GM12874 (cell line): ENCODE results near the gene RABGAP1.

ENCODE experiments used
- CTCF ChIP-seq: IDR thresholded peaks from 2 replicates; pipeline ENCODE4 v1.5.1; 2011; ENCODE audit warnings: low read depth, mild to moderate bottlenecking, control low read depth, low read length, moderate library complexity; ENCODE audit not compliant: insufficient read depth

The RABGAP1 gene

GRCh38 chr9:122918310-122918709 lies 22.5 kb upstream of the RABGAP1 start:
- no peak for TF ChIP-seq CTCF

- TF ChIP-seq CTCF = no peak
Measured at GRCh38 chr9:122922713-122923112, 18.1 kb upstream of the RABGAP1 start.

DNA sequence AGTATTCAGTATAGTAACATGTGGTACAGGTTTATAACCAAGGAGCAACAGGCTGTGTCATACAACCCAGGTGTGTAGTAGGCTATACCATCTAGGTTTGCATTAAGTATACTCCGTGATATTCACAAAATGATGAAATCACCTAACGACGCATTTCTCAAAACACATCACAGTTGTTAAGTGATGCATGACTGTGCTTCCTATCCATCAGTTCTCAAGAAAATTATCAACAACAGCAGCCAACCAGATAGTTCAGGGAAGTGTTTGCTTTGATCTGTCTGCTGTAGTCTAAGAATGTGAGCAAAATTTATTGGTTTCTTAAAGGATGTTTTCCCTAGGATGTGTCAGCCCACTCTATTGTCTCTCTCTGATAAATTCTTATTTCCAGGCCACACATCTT lies 16.9 kb upstream of the RABGAP1 start:
- no peak for TF ChIP-seq CTCF

DNA sequence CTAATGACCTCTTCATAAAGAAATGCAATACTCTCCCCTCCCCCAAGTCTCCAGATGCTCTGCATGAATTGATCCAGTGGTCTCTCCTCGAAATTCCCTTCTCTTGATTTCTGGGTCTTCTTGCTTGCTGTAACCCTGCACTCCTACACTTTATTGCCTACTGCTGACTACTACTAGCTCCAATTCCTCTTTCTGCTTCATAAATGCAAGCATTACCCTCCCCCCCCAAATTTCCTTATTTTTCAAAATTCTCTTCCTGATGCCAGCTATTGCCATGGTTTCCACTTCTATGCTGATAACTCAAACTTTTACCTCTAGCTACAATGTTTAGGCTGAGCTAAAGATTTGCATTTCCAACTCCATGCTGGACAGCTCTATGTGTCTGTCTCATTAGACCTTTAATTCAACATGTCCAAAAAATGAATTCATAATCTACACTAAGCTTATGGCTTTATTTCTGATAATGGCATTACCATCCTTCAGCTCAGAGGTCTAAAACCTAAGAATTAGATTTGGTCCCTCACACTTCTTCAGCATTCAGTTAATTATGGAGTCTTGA lies 10.9 kb upstream of the RABGAP1 start:
- TF ChIP-seq CTCF = no peak

GRCh38 chr9:122930541-122931225 lies 10.1 kb upstream of the RABGAP1 start:
- TF ChIP-seq CTCF = no peak

GRCh38 chr9:122931226-122932121 lies 9.3 kb upstream of the RABGAP1 start, which contains the start of gene ZBTB26:
Gene ZBTB26, minus strand, starts transcription at chr9:122931512. Its CDS starts 11,578 bp downstream, at chr9:122919934.
- no peak for TF ChIP-seq CTCF

DNA sequence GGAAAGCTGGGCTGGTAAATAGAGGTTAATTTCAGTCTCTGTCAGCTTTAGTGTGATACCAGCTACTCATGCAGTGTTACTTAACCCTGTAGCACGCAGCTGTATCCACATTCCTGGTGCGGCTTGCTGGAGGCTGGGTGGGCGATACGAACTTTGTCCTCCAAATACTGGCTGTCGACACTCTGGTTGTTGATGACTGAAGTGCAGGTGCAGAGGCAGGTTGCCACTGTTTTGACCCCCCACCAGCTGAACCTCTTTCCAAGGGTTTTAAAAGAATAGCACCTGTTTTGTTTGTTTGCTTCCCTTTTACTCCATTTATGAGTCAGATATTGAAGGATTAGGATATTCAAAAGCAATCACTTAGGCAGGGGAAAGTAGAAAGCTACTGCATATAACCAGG lies 4.4 kb upstream of the RABGAP1 start:
- TF ChIP-seq CTCF = no peak
